Activated CD4-positive, alpha-beta T cell treated with anti-CD3 and anti-CD28 coated beads, Interleukin-2, amount 10 ng/mL, durations not matched to agents 24 days and 14 days (primary cell): ENCODE results near the gene IGFBPL1. TPM values are rescaled to one million over a fixed set of nuclear protein-coding genes. Genes with fewer than 3 reads are reported as not detected.

ENCODE experiments used
- total RNA-seq: library from RNA; stranded (reverse); gene quantifications from 2 replicates; pipeline ENCODE4 v1.2.3, GENCODE V29; 2022

Gene IGFBPL1
- total RNA-seq, 1 donor from 2014 or later: not detected

Other genes with a start within 250 kb of the IGFBPL1 start
- 35.2 and 36.5 TPM in 2 replicates for gene ALDH1B1, start 31.8 kb downstream of the IGFBPL1 start, total RNA-seq
- gene ANKRD18A, start 196.1 kb upstream of the IGFBPL1 start, total RNA-seq: 2.7 and 4.5 TPM in 2 replicates